Smooth muscle cell (in vitro differentiated cells): ENCODE data around the gene DCC. TPM values are rescaled to one million over a fixed set of nuclear protein-coding genes. Genes with fewer than 3 reads are reported as not detected.

Experiments
- DNase-seq: peaks from one replicate; lab custom pipeline; 2025; ENCODE audit not compliant: unreplicated experiment; lab: John Stamatoyannopoulos, UW
- H2AFZ ChIP-seq: fragments of 200-600 bp; sonication (generic); 2 replicates; pipeline ENCODE4 v1.6.0; 2016; ENCODE audit warnings: antibody characterized with exemption, low read depth, mild to moderate bottlenecking
- H3F3A ChIP-seq: fragments of 200-600 bp; sonication (generic); 2 replicates; pipeline ENCODE4 v1.6.0; 2017; ENCODE audit warnings: antibody characterized with exemption, low read depth
- H3K27ac ChIP-seq: fragments of 200-600 bp; sonication (generic); 2 replicates; pipeline ENCODE4 v1.5.1; 2016; ENCODE audit warnings: low read depth, mild to moderate bottlenecking
- H3K27me3 ChIP-seq: fragments of 200-600 bp; sonication (generic); 2 replicates; pipeline ENCODE4 v1.6.1; 2016; ENCODE audit warnings: low read depth, mild to moderate bottlenecking
- H3K36me3 ChIP-seq: fragments of 200-600 bp; sonication (generic); 2 replicates; pipeline ENCODE4 v1.5.1; 2016; ENCODE audit warnings: low read depth
- H3K4me1 ChIP-seq: fragments of 200-600 bp; sonication (generic); 2 replicates; pipeline ENCODE4 v1.5.1; 2016; ENCODE audit warnings: low read depth
- H3K4me2 ChIP-seq: fragments of 200-600 bp; sonication (generic); 2 replicates; pipeline ENCODE4 v1.6.0; 2016; ENCODE audit warnings: mild to moderate bottlenecking
- H3K4me3 ChIP-seq: fragments of 200-600 bp; sonication (generic); 2 replicates; pipeline ENCODE4 v1.5.1; 2016; ENCODE audit warnings: mild to moderate bottlenecking
- H3K79me2 ChIP-seq: fragments of 200-600 bp; sonication (generic); 2 replicates; pipeline ENCODE4 v1.6.0; 2016; ENCODE audit warnings: low read depth, mild to moderate bottlenecking
- H3K9ac ChIP-seq: fragments of 200-600 bp; sonication (generic); 2 replicates; pipeline ENCODE4 v1.6.0; 2016; ENCODE audit warnings: low read depth
- H3K9me3 ChIP-seq: fragments of 200-600 bp; sonication (generic); replicated peaks from 2 replicates; pipeline ENCODE4 v1.5.1; 2016; ENCODE audit warnings: low read depth
- H4K20me1 ChIP-seq: fragments of 200-600 bp; sonication (generic); 2 replicates; pipeline ENCODE4 v1.6.0; 2016; ENCODE audit warnings: low read depth
- CTCF ChIP-seq: fragments of 200-600 bp; sonication (generic); IDR thresholded peaks from 2 replicates; pipeline ENCODE4 v1.5.1; 2017; ENCODE audit warnings: borderline replicate concordance, mild to moderate bottlenecking, antibody characterized with exemption; ENCODE audit not compliant: insufficient read depth, poor library complexity, severe bottlenecking
- WGBS: methylation state at CpG from one replicate; pipeline ENCODE4 v1.1.7; 2016; ENCODE audit warnings: low lambda C conversion rate; 5-methylcytosine and 5-hydroxymethylcytosine counted together
- polyA plus RNA-seq: library from polyadenylated mRNA; unstranded; fragments of >200 nt; fragmentation: Nextera tagmentation; extraction: Ambion mirVana; gene quantifications from 2 replicates; pipeline ENCODE4 v1.2.1, GENCODE V29; 2016
- total RNA-seq: library from RNA; depleted of rRNA; stranded (reverse); fragments of >200 nt; gene quantifications from 2 replicates; pipeline ENCODE4 v1.2.3, GENCODE V29; 2014

The DCC gene
- total and polyA plus RNA-seq, 2 experiments from 2014 or later, result not detected

- Histone ChIP-seq H4K20me1 (no peaks in the 10 kb centered on the region), H3K79me2 (no peaks in the 10 kb centered on the region), H3K4me1 (no peaks in the 10 kb centered on the region), H3K27me3 (peaks cover 11% of the 10 kb centered on the region), H3K4me2 (peak overlapping the region; percentile 3), H3K27ac (no peak overlapping the region), H3F3A (no peaks in the 10 kb centered on the region), H3K9me3 (no peaks in the 10 kb centered on the region), H3K9ac (no peak overlapping the region), H3K36me3 (no peaks in the 10 kb centered on the region), H2AFZ (no peak overlapping the region), H3K4me3 (no peak overlapping the region)
- TF ChIP-seq CTCF, result no peak
- 72% methylated on average over 7 of the region's 7 CpGs for WGBS
- DNase-seq, result no peak
Observed at GRCh38 chr18:52715991-52716390, 376.0 kb downstream of the DCC start.

GRCh38 chr18:52716973-52717372, 377.0 kb downstream of the DCC start:
- H3K4me2 ChIP-seq, result no peak overlapping the region
- no peaks in the 10 kb centered on the region for H3F3A ChIP-seq
- peak; percentile 24 for TF ChIP-seq CTCF
- H3K4me3 ChIP-seq, result no peak overlapping the region
- no peaks in the 10 kb centered on the region for H3K4me1 ChIP-seq
- no peaks in the 10 kb centered on the region for H3K36me3 ChIP-seq
- H3K27ac ChIP-seq, result no peak overlapping the region
- no peaks in the 10 kb centered on the region for H3K79me2 ChIP-seq
- H3K27me3 ChIP-seq, result peaks cover 11% of the 10 kb centered on the region
- no peak overlapping the region for H3K9ac ChIP-seq
- H2AFZ ChIP-seq, result no peak overlapping the region
- WGBS, result 69% methylated on average over 3 of the region's 3 CpGs
- H3K9me3 ChIP-seq, result no peaks in the 10 kb centered on the region
- H4K20me1 ChIP-seq, result no peaks in the 10 kb centered on the region
- DNase-seq, result no peak

- Histone ChIP-seq H3K27ac (peak overlapping the region; percentile 76), H3K9ac (peak overlapping the region; percentile 1), H3K36me3 (no peaks in the 10 kb centered on the region), H3K4me2 (peak overlapping the region; percentile 36), H3K4me3 (no peak overlapping the region), H3K79me2 (no peaks in the 10 kb centered on the region), H3K9me3 (no peaks in the 10 kb centered on the region), H3K4me1 (peaks cover 20% of the 10 kb centered on the region), H4K20me1 (no peaks in the 10 kb centered on the region), H3K27me3 (no peaks in the 10 kb centered on the region), H2AFZ (peak overlapping the region; percentile 73), H3F3A (no peaks in the 10 kb centered on the region)
- 82% methylated on average over 3 of the region's 3 CpGs for WGBS
- no peak for DNase-seq
- no peak for TF ChIP-seq CTCF
Observed at GRCh38 chr18:52722904-52723303, 382.9 kb downstream of the DCC start.

- H3K27ac ChIP-seq, result peak overlapping the region; percentile 76
- peak overlapping the region; percentile 36 for H3K4me2 ChIP-seq
- H3K9ac ChIP-seq, result no peak overlapping the region
- H3K79me2 ChIP-seq, result no peaks in the 10 kb centered on the region
- H3K4me3 ChIP-seq, result no peak overlapping the region
- no peaks in the 10 kb centered on the region for H3K36me3 ChIP-seq
- TF ChIP-seq CTCF, result no peak
- no peak for DNase-seq
- no peaks in the 10 kb centered on the region for H3F3A ChIP-seq
- no peaks in the 10 kb centered on the region for H4K20me1 ChIP-seq
- H3K27me3 ChIP-seq, result no peaks in the 10 kb centered on the region
- WGBS, result 38% methylated on average over 3 of the region's 3 CpGs
- peaks cover 20% of the 10 kb centered on the region for H3K4me1 ChIP-seq
- H2AFZ ChIP-seq, result peak overlapping the region; percentile 73
- no peaks in the 10 kb centered on the region for H3K9me3 ChIP-seq
Observed at GRCh38 chr18:52723550-52723970, 383.6 kb downstream of the DCC start.
